Hepatocyte (in vitro differentiated cells): ENCODE measurements around the gene RBBP5. TPM values are rescaled to one million over a fixed set of nuclear protein-coding genes. Genes with fewer than 3 reads are reported as not detected.

Source experiments
- DNase-seq: peaks from one replicate; pipeline ENCODE4 v3.0.0-alpha.2; 2016; ENCODE audit warnings: low spot score
- H2AFZ ChIP-seq: fragments of 200-600 bp; sonication (generic); 2 replicates; pipeline ENCODE4 v1.6.0; 2016; ENCODE audit warnings: antibody characterized with exemption, mild to moderate bottlenecking
- H3K27ac ChIP-seq: fragments of 200-600 bp; sonication (generic); 2 replicates; pipeline ENCODE4 v1.5.1; 2016; ENCODE audit warnings: mild to moderate bottlenecking
- H3K27me3 ChIP-seq: fragments of 200-600 bp; sonication (generic); 2 replicates; pipeline ENCODE4 v1.6.1; 2016
- H3K36me3 ChIP-seq: fragments of 200-600 bp; sonication (generic); replicated peaks from 2 replicates; pipeline ENCODE4 v1.5.1; 2016; ENCODE audit warnings: low read depth; ENCODE audit not compliant: insufficient read depth
- H3K4me1 ChIP-seq: fragments of 200-600 bp; sonication (generic); 2 replicates; pipeline ENCODE4 v1.5.1; 2016; ENCODE audit warnings: mild to moderate bottlenecking, moderate library complexity; ENCODE audit not compliant: insufficient read depth
- H3K4me2 ChIP-seq: fragments of 200-600 bp; sonication (generic); 2 replicates; pipeline ENCODE4 v1.6.0; 2016
- H3K4me3 ChIP-seq: fragments of 200-600 bp; sonication (generic); 2 replicates; pipeline ENCODE4 v1.5.1; 2016; ENCODE audit warnings: mild to moderate bottlenecking
- H3K79me2 ChIP-seq: fragments of 200-600 bp; sonication (generic); 2 replicates; pipeline ENCODE4 v1.6.0; 2017; ENCODE audit warnings: mild to moderate bottlenecking
- H3K9me2 ChIP-seq: fragments of 200-600 bp; sonication (generic); replicated peaks from 2 replicates; pipeline ENCODE4 v1.6.0; 2017; ENCODE audit warnings: mild to moderate bottlenecking; ENCODE audit not compliant: insufficient read depth
- H3K9me3 ChIP-seq: fragments of 200-600 bp; sonication (generic); 2 replicates; pipeline ENCODE4 v1.5.1; 2016; ENCODE audit warnings: low read depth, mild to moderate bottlenecking
- H4K20me1 ChIP-seq: fragments of 200-600 bp; sonication (generic); 2 replicates; pipeline ENCODE4 v1.6.0; 2016; ENCODE audit warnings: mild to moderate bottlenecking; ENCODE audit not compliant: insufficient read depth, poor library complexity, severe bottlenecking
- EZH2 ChIP-seq: fragments of 200-600 bp; sonication (generic); IDR thresholded peaks from 2 replicates; pipeline ENCODE4 v1.6.1; 2016; ENCODE audit warnings: antibody characterized with exemption, mild to moderate bottlenecking, borderline replicate concordance
- EZH2phosphoT487 ChIP-seq: fragments of 200-600 bp; sonication (generic); IDR thresholded peaks from one replicate; pipeline ENCODE4 v1.6.1; 2018; ENCODE audit warnings: antibody characterized with exemption, mild to moderate bottlenecking, low read depth, moderate library complexity; ENCODE audit not compliant: unreplicated experiment, severe bottlenecking
- WGBS: methylation state at CpG from one replicate; pipeline ENCODE4 v1.1.6; 2016; ENCODE audit warnings: low lambda C conversion rate; ENCODE audit errors: missing lambda C conversion rate; 5-methylcytosine and 5-hydroxymethylcytosine counted together
- polyA plus RNA-seq: library from polyadenylated mRNA; unstranded; fragments of >200 nt; fragmentation: Nextera tagmentation; extraction: Ambion mirVana; gene quantifications from 2 replicates; pipeline ENCODE4 v1.2.1, GENCODE V29; 2016
- total RNA-seq: library from RNA; depleted of rRNA; stranded (reverse); fragments of >200 nt; gene quantifications from 2 replicates; pipeline ENCODE4 v1.2.3, GENCODE V29; 2014
- TF ChIP-seq, protein P1 (sequence below): fragments of 200-600 bp; sonication (generic); IDR thresholded peaks from 2 replicates; pipeline ENCODE4 v1.5.1; 2016; ENCODE audit warnings: antibody characterized with exemption, mild to moderate bottlenecking; ENCODE audit not compliant: poor library complexity

Gene RBBP5
- total and polyA plus RNA-seq, 2 experiments from 2014 or later = 9.0 to 15.3 TPM

DNA sequence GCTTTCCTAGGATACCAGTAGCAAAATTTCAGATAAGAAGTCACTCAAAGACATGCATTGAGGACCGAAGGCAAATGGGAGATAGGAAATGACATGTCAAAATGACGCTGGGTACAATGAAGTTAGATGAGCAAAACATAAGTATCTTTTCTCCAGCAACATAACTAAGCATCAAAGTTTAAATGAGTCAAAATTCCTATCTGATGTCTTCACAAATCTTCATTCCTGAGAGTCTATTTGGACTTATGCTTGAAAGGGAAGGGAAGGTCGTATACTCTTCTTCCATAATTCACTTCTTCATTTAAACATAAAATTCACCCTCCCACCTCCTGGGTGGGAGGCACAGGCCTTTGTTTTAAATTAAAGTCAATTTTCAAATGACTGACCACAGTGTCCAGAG is 33.4 kb downstream of the RBBP5 start:
- no peaks in the 10 kb centered on the region for H4K20me1 ChIP-seq
- H2AFZ ChIP-seq = no peak overlapping the region
- WGBS = 91% methylated on average over 3 of the region's 3 CpGs
- no peak overlapping the region for H3K4me3 ChIP-seq
- H3K27me3 ChIP-seq = no peaks in the 10 kb centered on the region
- TF ChIP-seq, protein P1, sequence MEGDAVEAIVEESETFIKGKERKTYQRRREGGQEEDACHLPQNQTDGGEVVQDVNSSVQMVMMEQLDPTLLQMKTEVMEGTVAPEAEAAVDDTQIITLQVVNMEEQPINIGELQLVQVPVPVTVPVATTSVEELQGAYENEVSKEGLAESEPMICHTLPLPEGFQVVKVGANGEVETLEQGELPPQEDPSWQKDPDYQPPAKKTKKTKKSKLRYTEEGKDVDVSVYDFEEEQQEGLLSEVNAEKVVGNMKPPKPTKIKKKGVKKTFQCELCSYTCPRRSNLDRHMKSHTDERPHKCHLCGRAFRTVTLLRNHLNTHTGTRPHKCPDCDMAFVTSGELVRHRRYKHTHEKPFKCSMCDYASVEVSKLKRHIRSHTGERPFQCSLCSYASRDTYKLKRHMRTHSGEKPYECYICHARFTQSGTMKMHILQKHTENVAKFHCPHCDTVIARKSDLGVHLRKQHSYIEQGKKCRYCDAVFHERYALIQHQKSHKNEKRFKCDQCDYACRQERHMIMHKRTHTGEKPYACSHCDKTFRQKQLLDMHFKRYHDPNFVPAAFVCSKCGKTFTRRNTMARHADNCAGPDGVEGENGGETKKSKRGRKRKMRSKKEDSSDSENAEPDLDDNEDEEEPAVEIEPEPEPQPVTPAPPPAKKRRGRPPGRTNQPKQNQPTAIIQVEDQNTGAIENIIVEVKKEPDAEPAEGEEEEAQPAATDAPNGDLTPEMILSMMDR = no peak
- no peak for TF ChIP-seq EZH2
- no peak for TF ChIP-seq EZH2phosphoT487
- no peak overlapping the region for H3K27ac ChIP-seq
- no peaks in the 10 kb centered on the region for H3K9me2 ChIP-seq
- H3K9me3 ChIP-seq = no peaks in the 10 kb centered on the region
- H3K79me2 ChIP-seq = no peaks in the 10 kb centered on the region
- no peak for DNase-seq
- no peaks in the 10 kb centered on the region for H3K4me1 ChIP-seq
- H3K36me3 ChIP-seq = no peaks in the 10 kb centered on the region
- H3K4me2 ChIP-seq = no peak overlapping the region

DNA sequence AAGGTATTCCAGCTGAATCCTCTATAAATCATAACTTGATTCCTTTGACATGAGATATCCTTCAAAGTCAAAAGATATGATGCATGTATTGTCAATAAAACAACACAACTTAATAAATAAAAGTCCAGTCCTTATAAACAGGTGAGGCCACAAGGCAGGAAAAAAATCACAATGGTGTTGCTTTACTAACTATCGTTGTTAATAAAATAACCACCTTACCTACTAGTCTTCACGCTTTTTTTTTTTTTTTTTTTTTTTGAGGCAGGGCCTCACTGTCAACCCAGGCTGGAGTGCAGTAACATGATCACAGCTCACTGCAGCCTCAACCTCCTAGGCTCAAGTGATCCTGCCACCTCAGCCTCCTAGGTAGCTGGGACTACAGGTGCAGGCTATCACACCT is 37.4 kb downstream of the RBBP5 start, which contains the start of gene TMEM81:
Gene TMEM81, minus strand, starts transcription at position 101 of the 400 bp plus-strand sequence. CDS start 140 bp downstream, outside the sequence.
- H3K9me3 ChIP-seq = no peaks in the 10 kb centered on the region
- H3K36me3 ChIP-seq = no peaks in the 10 kb centered on the region
- WGBS = 90% methylated on average over 2 of the region's 2 CpGs

DNA sequence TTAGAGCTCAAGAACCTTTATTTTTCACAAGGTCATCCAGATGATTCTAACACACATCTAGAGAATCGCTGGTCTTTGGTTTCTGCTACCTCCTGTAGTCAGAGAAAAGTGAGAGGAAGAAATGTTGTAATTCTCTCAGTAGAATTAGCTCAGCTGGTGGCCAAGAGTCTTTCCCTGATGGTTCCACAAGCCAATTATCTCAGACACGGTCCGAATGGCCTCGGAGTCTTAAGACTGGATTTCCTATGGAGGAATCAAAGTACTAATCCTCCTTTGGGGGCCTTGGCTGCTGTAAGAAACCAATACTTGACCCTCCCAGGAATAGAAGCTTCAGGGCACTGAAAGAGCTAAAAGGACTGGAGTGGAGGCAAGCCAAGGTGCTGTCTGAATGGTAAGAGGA is 39.3 kb downstream of the RBBP5 start:
- TF ChIP-seq EZH2 (no peak), EZH2phosphoT487 (no peak)
- TF ChIP-seq, protein P1 = no peak
- Histone ChIP-seq H3K4me1 (no peaks in the 10 kb centered on the region), H3K27ac (no peak overlapping the region), H3K9me2 (no peaks in the 10 kb centered on the region), H3K79me2 (no peaks in the 10 kb centered on the region), H3K27me3 (no peaks in the 10 kb centered on the region), H3K4me2 (no peak overlapping the region), H3K36me3 (no peaks in the 10 kb centered on the region), H3K4me3 (no peak overlapping the region), H4K20me1 (no peaks in the 10 kb centered on the region), H3K9me3 (no peaks in the 10 kb centered on the region), H2AFZ (no peak overlapping the region)
- 94% methylated on average over 4 of the region's 4 CpGs for WGBS
- DNase-seq = no peak

More for the DNA sequence above, 37.4 kb downstream of the RBBP5 start, which contains the start of gene TMEM81:
- no peaks in the 10 kb centered on the region for H3K4me1 ChIP-seq
- no peak within 1 kb of the TSS for H3K4me2 ChIP-seq
- H3K79me2 ChIP-seq = no peaks in the 10 kb centered on the region
- H3K27me3 ChIP-seq = no peaks in the 10 kb centered on the region
- no peak for DNase-seq
- no peaks in the 10 kb centered on the region for H4K20me1 ChIP-seq
- H3K27ac ChIP-seq = no peak within 1 kb of the TSS
- H3K4me3 ChIP-seq = no peak within 1 kb of the TSS
- TF ChIP-seq, protein P1 = no peak
- TF ChIP-seq EZH2phosphoT487 = no peak
- TF ChIP-seq EZH2 = no peak
- H2AFZ ChIP-seq = no peak within 1 kb of the TSS
- no peaks in the 10 kb centered on the region for H3K9me2 ChIP-seq

DNA sequence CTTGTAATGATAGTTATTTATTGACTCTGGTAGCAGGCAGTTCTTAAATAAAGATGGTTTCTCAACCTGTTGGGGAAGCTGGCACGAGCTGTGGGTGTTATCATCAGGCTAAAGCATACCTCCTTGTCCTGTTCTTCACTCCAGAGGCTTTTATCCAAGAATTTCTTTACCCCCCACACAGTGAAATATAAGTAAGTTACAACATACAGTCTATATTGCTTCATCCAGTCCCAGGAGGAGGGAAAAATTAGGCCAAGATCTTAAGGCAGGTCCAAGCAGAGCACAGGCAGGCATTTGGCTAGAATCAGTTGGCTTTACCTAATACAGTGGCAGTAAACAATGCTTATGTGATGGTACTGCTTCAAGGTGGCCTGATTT is 43.9 kb downstream of the RBBP5 start:
- Histone ChIP-seq H3K9me2 (no peaks in the 10 kb centered on the region), H3K4me1 (no peaks in the 10 kb centered on the region), H3K4me3 (no peak overlapping the region), H4K20me1 (no peaks in the 10 kb centered on the region), H2AFZ (no peak overlapping the region), H3K9me3 (no peaks in the 10 kb centered on the region), H3K36me3 (no peaks in the 10 kb centered on the region), H3K79me2 (no peaks in the 10 kb centered on the region), H3K27me3 (no peaks in the 10 kb centered on the region), H3K4me2 (no peak overlapping the region), H3K27ac (no peak overlapping the region)
- DNase-seq = no peak
- WGBS = 82% methylated on average over 1 of the region's 1 CpG
- no peak for TF ChIP-seq EZH2
- TF ChIP-seq EZH2phosphoT487 = no peak
- TF ChIP-seq, protein P1 = no peak
